ENCODE data around the gene CFAP57.

DNA sequence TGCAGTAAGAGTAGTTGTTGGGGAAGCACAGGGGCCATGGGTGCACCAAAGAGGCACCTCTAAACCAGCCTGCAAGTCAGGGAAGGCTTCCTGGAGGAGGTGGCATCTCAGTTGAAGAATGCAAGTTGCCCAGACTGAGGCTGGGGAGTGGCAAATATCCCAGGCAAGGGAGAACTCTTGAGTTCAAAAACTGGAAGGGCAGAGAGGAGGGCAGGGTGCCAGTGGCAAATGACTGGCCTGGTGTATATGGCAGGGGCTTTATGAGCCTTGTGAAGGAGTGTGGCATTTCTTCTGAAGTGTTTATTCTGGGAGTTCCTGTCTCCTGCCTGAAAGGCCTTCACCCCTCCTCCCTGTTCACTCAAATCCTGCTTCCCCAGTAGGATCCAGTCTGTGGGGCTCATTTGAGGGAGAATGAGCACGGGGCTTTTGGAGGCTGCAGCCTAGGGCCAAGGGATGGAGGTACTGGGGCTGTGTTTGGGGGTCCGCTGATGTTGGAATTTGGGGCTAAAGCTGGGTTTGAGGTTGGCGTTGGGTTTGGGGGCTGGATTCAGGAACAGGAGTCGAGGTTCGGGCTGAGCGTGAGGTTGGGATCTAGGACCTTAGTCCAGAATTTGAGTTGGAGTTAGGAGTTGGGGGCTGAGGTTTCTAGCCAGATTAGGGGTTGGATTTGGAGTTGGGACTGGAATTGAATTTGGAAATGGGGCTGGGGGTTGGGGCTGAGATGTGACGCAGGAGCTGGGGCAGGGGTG lies 97.7 kb downstream of the CFAP57 start, which contains the start of gene TMEM125:
- TF ChIP-seq POLR2A (IDR thresholded peaks at IDR 0.05; ENCODE audit: low read depth, low read length) (no peak), POLR2AphosphoS5 (IDR thresholded peaks at IDR 0.05; ENCODE audit: low read depth, low read length) (no peak)
